SU-DHL-6 (cell line): ENCODE results near the gene PCP4L1.

ENCODE experiments used
- H2AFZ ChIP-seq: fragments of 200-600 bp; sonication (generic); 2 replicates; pipeline ENCODE4 v1.6.1; 2014; ENCODE audit warnings: low read depth, mild to moderate bottlenecking, moderate library complexity, mixed read lengths, antibody characterized with exemption, low read length; ENCODE audit not compliant: severe bottlenecking
- H3F3A ChIP-seq: fragments of 200-600 bp; shearing (Covaris generic); 2 replicates; pipeline ENCODE4 v1.6.0; 2016; ENCODE audit warnings: antibody characterized with exemption, mild to moderate bottlenecking; ENCODE audit not compliant: insufficient read depth
- H3K27ac ChIP-seq: fragments of 200-600 bp; sonication (generic); 2 replicates; pipeline ENCODE4 v1.5.1; 2016; ENCODE audit warnings: low read depth, mild to moderate bottlenecking, low read length, moderate library complexity, mixed read lengths
- H3K27me3 ChIP-seq: fragments of 200-600 bp; sonication (generic), shearing (Covaris generic); 2 replicates; pipeline ENCODE4 v1.6.0; 2014; ENCODE audit warnings: mild to moderate bottlenecking, low read length
- H3K36me3 ChIP-seq: fragments of 200-600 bp; sonication (generic); 2 replicates; pipeline ENCODE4 v1.6.1; 2014; ENCODE audit warnings: mild to moderate bottlenecking, low read length, mixed read lengths
- H3K4me2 ChIP-seq: fragments of 300-600, 200-600 bp; shearing (Covaris generic), sonication (generic); 2 replicates; pipeline ENCODE4 v1.6.0; 2014; ENCODE audit warnings: low read length, low read depth, mild to moderate bottlenecking; ENCODE audit not compliant: poor library complexity, severe bottlenecking
- H3K4me3 ChIP-seq: fragments of 200-600 bp; sonication (generic); 2 replicates; pipeline ENCODE4 v1.5.1; 2014; ENCODE audit warnings: antibody characterized with exemption, low read length, mild to moderate bottlenecking, mixed read lengths; ENCODE audit not compliant: insufficient read depth, poor library complexity, severe bottlenecking
- H3K79me2 ChIP-seq: fragments of 200-600 bp; sonication (generic); 2 replicates; pipeline ENCODE4 v1.6.1; 2014; ENCODE audit warnings: mild to moderate bottlenecking, low read length, moderate library complexity; ENCODE audit not compliant: insufficient read depth
- H3K9ac ChIP-seq: fragments of 200-600 bp; sonication (generic); 2 replicates; pipeline ENCODE4 v1.7.0; 2014; ENCODE audit warnings: mild to moderate bottlenecking, low read length
- H3K9me2 ChIP-seq: fragments of 200-600 bp; sonication (generic); replicated peaks from 2 replicates; pipeline ENCODE4 v1.6.1; 2014; ENCODE audit warnings: low read length; ENCODE audit not compliant: insufficient read depth
- H3K9me3 ChIP-seq: fragments of 200-600 bp; sonication (generic); 2 replicates; pipeline ENCODE4 v1.6.1; 2014; ENCODE audit warnings: low read length, mixed read lengths; ENCODE audit not compliant: insufficient read depth
- H4K20me1 ChIP-seq: fragments of 200-600 bp; sonication (generic); 2 replicates; pipeline ENCODE4 v1.6.1; 2014; ENCODE audit warnings: low read depth, mild to moderate bottlenecking, antibody characterized with exemption, low read length, moderate library complexity, mixed read lengths
- EZH2phosphoT487 ChIP-seq: fragments of 200-600 bp; sonication (generic), shearing (Covaris generic); conservative IDR thresholded peaks from 2 replicates; pipeline ENCODE4 v1.6.1; 2018; ENCODE audit warnings: mild to moderate bottlenecking, antibody characterized with exemption, low read length, moderate library complexity, mixed read lengths
- TF ChIP-seq, protein P1 (sequence below): fragments of 200-600 bp; sonication (generic); IDR thresholded peaks from one replicate; pipeline ENCODE4 v1.5.1; 2017; ENCODE audit warnings: antibody characterized with exemption, mild to moderate bottlenecking, low read length, moderate library complexity; ENCODE audit not compliant: insufficient read depth, poor library complexity, severe bottlenecking

PCP4L1 gene

GRCh38 chr1:161304927-161305866, 46.7 kb downstream of the PCP4L1 start:
- H4K20me1 ChIP-seq = no peaks in the 10 kb centered on the region
- H2AFZ ChIP-seq = peak overlapping the region; percentile 88

DNA sequence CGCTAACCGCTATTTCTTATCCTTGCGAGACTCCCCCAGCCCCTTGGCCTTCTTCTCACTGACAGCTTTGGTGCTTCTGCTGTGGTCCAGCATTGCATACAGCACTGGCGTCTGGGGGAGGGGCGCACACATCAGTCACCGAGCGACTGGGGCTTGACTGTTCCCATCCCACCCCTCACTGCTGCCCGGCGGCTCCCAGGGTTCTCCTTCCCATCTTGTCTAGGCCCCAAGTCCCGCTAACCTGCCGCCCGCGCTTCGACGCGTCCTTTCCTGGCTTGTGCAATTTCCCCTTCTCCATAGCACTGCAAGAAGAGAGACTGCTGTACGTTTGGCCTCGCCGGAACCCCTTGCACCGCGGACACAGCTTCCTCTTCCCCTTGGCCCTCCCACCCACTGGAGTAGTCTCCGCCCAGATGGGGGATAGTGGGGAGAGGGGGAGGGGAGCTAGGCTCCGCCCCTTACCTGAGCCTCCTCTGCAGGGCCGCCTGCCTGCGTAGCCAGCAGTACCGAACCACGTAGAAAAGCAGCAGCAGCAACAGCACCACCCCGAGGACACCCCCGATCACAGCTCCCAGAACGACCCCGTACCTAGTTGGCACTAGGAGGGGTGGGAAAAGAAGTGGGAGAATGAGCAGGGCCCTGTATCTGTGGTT, 47.4 kb downstream of the PCP4L1 start:
- H3K9me3 ChIP-seq = no peaks in the 10 kb centered on the region
- no peaks in the 10 kb centered on the region for H3K27me3 ChIP-seq
- peak overlapping the region; percentile 76 for H3K4me3 ChIP-seq
- peak overlapping the region; percentile 58 for H3K9ac ChIP-seq
- no peaks in the 10 kb centered on the region for H4K20me1 ChIP-seq
- no peak overlapping the region for H3K27ac ChIP-seq
- no peaks in the 10 kb centered on the region for H3K9me2 ChIP-seq
- no peaks in the 10 kb centered on the region for H3K36me3 ChIP-seq
- TF ChIP-seq, protein P1, sequence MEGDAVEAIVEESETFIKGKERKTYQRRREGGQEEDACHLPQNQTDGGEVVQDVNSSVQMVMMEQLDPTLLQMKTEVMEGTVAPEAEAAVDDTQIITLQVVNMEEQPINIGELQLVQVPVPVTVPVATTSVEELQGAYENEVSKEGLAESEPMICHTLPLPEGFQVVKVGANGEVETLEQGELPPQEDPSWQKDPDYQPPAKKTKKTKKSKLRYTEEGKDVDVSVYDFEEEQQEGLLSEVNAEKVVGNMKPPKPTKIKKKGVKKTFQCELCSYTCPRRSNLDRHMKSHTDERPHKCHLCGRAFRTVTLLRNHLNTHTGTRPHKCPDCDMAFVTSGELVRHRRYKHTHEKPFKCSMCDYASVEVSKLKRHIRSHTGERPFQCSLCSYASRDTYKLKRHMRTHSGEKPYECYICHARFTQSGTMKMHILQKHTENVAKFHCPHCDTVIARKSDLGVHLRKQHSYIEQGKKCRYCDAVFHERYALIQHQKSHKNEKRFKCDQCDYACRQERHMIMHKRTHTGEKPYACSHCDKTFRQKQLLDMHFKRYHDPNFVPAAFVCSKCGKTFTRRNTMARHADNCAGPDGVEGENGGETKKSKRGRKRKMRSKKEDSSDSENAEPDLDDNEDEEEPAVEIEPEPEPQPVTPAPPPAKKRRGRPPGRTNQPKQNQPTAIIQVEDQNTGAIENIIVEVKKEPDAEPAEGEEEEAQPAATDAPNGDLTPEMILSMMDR = peak; percentile 39
- no peak for TF ChIP-seq EZH2phosphoT487
- H3K79me2 ChIP-seq = no peaks in the 10 kb centered on the region
- H2AFZ ChIP-seq = peak overlapping the region; percentile 88
- H3F3A ChIP-seq = peaks cover 11% of the 10 kb centered on the region; the same call in 1 of the 2 replicates
- peak overlapping the region; percentile 94 for H3K4me2 ChIP-seq

More at GRCh38 chr1:161304927-161305866, 46.7 kb downstream of the PCP4L1 start:
- H3K4me2 ChIP-seq = peak overlapping the region; percentile 94
- peak overlapping the region; percentile 58 for H3K9ac ChIP-seq
- H3K27ac ChIP-seq = no peak overlapping the region
- peaks cover 11% of the 10 kb centered on the region; the same call in 1 of the 2 replicates for H3F3A ChIP-seq
- H3K4me3 ChIP-seq = peak overlapping the region; percentile 76
- no peaks in the 10 kb centered on the region for H3K27me3 ChIP-seq
- H3K79me2 ChIP-seq = no peaks in the 10 kb centered on the region
- H3K36me3 ChIP-seq = no peaks in the 10 kb centered on the region
- H3K9me3 ChIP-seq = no peaks in the 10 kb centered on the region
- TF ChIP-seq, protein P1 = no peak
- TF ChIP-seq EZH2phosphoT487 = no peak
- no peaks in the 10 kb centered on the region for H3K9me2 ChIP-seq

GRCh38 chr1:161307230-161307768, 48.8 kb downstream of the PCP4L1 start:
- H3K79me2 ChIP-seq = no peaks in the 10 kb centered on the region
- no peak overlapping the region for H3K4me2 ChIP-seq
- TF ChIP-seq, protein P1 = no peak
- no peak for TF ChIP-seq EZH2phosphoT487
- no peaks in the 10 kb centered on the region for H3K27me3 ChIP-seq
- no peak overlapping the region for H2AFZ ChIP-seq
- H3K36me3 ChIP-seq = no peaks in the 10 kb centered on the region
- H4K20me1 ChIP-seq = no peaks in the 10 kb centered on the region
- H3F3A ChIP-seq = peaks cover 11% of the 10 kb centered on the region; the same call in 1 of the 2 replicates
- H3K4me3 ChIP-seq = no peak overlapping the region
- H3K9ac ChIP-seq = no peak overlapping the region
- no peaks in the 10 kb centered on the region for H3K9me2 ChIP-seq
- no peak overlapping the region for H3K27ac ChIP-seq
- H3K9me3 ChIP-seq = no peaks in the 10 kb centered on the region
